ENCODE results near the gene EZR.
"Not testable (repeated sequence)": the region's sequence is repeated elsewhere in the genome, so short reads cannot be mapped to it uniquely, and the experiment has no call there.

The EZR gene

DNA sequence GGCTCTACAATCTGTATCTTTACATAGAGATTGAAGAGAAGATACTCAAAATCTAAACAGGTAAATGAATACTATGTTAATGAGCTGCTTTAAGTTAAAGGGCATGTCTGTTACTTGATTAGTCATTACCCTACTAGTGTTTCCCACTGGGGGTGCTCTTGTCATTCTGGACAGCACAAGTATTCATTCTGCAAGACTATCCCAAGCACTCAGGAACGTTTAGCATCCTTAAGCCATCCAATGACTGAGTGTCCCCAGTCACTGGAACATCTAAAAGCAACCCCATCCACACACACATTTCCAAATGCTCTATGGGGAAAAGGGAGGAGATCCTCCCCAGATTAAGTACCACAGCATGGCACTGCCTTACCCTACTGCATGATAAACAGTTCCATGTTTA, 25.7 kb downstream of the EZR start:
- peak; percentile 17 for DNase-seq

DNA sequence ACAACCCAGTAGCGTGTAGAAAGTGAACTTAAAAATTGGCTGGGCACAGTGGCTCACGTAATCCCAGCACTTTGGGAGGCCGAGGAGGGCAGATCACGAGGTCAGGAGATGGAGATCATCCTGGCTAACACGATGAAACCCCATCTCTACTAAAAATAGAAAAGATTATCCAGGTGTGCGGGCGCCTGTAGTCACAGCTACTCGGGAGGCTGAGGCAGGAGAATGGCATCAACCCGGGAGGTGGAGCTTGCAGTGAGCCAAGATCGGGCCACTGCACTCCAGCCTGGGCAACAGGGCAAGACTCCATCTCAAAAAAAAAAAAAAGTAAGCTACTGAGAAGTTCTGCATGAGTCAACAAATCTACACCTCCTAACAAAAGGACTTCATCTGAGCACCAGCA, 26.7 kb downstream of the EZR start:
- DNase-seq, result not testable (repeated sequence)

DNA sequence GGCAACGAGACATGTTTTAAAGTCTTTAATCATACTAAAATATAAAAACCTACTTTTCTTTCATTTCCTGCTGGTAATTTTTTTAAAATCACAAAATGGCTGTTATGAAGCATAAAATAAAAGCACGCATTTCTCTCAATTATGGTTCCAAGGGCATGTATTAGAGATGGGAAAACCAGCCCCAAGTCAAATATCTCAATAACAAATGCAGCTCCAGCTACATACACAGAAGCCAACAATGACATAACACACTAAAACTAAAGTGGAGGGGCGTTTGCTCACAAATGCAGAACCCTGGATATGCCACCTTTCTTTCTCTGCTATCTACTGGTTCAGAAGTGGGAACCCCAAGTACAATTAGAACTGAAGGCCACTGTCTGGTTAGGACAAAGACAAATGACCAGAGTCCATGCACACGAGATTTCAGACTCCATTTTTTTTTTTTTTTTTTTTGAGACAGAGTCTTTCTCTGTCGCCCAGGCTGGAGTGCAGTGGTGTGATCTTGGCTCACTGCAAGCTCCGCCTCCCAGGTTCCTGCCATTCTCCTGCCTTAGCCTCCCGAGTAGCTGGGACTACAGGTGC, 27.8 kb downstream of the EZR start:
- no peak for DNase-seq

DNA sequence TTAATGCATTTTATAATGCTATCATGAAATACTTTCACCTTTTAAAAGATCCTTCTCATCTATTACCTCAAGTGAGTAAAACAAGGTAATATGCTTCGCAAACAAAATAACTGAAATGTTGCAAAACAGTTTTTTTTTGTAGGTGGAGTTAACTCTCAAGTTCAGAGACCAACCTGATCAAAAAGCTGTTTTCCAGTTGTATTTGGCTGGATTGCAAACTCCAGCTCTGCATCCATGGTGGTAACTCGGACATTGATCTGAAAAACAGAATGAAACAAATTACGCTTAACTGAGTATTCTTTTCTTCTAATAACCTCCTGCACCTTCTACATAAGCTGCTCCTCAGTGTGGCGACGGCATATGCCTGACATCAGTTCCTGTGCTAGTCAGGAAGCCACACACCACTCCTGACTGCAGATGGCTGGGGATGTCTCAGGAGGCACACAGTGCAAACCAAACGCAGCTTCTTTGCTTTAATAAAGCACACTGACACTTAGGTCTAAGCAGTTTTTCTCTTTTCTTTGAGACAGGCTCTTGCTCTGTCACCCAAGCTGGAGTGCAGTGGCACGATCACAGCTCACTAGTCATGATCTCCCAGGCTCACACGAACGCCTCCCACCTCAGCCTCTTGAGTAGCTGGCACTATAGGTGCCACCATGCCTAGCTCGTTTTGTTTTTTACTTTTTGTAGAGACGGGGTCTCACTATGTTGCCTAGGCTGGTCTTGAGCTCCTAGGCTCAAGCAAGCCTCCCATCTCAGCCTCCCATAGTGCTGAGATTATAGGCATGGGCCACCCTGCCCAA, 29.9 kb downstream of the EZR start:
- DNase-seq, result no peak

- DNase-seq, result no peak
These were observed 31.8 kb downstream of the EZR start for GRCh38 chr6:158787395-158787794.

DNA sequence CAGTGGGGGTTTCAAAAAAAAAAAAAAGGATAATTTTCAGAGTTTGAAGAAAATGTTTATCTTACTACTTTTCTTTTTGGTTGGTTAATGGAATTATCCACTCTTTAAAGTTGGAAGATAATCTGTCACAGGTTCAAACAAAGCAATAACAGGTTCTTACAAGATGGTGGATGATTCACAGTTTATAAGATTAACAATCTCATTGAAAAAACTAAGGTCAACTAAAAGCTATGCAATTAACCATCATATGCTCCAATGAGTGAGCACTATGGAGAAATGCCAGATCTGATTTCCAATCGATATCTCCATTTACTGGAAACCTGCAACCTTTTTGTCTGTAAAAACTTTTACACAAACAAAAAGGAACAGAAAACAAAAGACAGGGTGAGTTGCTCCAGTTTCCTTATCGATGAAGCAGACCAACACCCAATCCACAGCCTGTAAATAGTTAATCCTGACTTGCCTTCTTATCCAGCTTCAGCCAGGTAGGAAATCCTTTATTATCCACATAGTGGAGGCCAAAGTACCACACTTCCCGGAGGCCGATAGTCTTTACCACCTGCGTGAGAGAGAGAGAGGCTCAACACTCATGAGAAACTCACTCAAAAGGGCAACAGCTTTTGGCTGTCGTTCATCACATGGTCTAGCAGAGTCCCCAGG, 32.4 kb downstream of the EZR start:
- no peak for DNase-seq

- DNase-seq, result no peak
These were observed 34.1 kb downstream of the EZR start for GRCh38 chr6:158785036-158785435.

GRCh38 chr6:158784505-158784904, 34.7 kb downstream of the EZR start:
- DNase-seq, result no peak

DNA sequence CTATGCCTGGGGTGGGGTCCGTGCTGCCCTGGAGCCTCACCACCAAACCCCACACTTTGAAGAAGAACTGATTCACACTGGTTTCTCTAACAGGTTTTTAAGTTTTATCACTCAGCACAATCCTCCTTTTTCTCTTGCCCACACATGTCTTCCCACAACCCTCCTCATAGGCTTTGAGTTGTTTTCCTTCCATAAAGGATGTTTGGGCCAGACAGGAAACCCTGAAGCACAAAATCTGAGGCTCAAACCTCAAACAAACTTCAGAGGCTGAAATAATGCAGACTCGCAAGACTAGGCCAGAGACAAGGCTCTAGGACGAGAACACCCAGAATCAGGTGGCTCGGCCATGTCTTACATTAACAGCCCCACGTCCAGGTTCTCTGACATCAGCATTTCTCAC, 35.3 kb downstream of the EZR start:
- DNase-seq, result no peak

GRCh38 chr6:158783167-158783450, 36.1 kb downstream of the EZR start:
- DNase-seq, result no peak

DNA sequence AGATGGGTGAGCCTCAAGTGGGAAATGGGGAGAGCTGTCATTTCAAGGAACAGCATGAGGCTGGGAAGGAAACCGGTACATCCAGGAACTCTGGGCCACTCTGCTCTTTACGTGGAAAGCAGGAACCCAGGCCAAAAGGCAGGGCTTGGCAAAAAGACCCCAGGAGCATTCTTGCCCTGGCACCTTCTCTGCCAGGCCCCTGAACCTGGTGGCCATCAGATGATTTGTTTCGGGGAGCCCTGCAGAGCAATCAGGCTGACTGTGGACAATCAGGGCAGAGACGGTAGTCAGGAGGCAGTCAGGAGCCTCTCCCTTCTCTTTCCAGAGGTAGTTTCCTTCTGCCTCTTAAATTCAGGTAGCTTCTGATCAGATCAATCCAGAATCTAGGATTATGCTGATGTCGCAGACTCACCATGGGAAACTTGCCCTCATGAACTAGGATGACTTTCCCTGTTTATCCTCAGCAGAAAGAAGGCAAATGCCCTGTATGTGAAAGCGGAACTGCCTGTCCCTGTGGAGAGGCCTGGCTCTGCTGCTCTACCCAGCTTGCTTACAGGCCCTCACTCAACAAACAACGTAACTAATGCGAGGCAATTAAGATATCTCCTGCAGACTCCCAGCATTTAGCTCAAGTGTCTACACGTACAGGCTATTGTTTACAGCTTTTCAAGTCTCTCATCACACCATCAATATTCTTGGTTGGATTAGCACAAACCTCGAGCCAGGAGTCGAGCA, 36.6 kb downstream of the EZR start:
- no peak for DNase-seq

DNA sequence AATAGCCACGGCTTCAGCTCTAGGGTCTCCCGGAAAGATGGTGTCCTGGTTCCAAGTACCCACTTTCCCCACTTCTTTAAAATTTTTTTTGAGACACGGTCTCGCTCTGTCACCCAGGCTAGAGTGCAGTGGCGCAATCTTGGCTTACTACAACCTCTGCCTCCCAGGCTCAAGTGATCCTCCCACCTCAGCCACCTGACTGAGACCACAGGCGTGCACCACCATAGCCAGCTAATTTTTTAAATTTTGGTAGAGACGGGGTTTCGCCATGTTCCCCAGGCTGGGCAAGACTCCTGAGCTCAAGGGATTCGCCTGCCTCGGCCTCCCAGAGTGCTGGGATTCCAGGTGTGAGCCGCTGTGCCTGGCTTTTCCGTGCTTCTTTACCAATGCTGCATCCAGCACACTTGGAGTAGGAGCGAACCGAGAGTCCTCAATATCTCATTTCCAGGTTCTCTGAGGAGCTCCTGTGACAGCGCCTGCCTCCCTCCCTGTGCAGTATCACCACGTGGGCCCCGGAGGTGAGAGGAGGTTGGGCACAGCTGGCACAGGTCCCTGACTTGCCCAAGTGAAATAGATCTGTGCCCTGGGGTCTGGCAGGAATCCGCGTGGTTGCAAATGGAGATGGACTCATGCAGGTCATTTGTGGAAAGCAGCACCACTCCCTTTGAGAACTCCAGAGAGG, 37.3 kb downstream of the EZR start:
- no peak for DNase-seq

DNA sequence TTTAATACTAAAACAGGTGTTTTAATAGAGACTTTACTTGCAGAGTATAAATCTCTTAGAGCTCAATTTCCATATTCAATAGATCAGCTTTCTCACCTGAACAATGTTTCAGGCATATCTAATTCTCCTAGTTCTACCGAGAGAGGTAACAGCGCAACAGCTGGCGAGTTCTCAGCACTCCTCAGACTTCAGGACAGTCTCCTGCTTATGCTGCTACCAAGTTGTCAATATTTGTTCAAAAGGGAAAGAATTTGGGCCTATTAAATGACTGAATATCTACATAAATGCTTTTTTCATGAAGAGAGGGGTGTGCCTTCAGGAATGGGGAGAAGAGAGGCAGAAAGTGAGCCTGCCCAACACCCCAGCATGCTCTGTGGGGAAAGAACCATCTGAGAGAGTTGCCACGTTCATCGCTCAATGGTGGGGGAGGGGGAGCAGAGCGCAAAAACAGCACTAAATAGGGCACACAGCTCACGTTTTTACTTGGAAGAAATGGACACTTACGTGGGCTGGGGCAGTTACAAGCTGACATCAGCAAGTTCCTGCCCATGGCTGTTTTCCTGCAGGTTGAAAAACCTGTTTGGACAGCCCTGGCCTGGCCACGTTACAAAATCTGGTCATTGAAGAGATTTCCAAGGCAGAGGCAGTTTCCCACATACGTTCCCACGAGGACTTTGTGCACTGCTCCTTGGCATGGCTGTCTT, 38.0 kb downstream of the EZR start:
- DNase-seq, result no peak

- no peak for DNase-seq
These were observed 38.8 kb downstream of the EZR start for GRCh38 chr6:158780246-158780884.

GRCh38 chr6:158778005-158778527, 41.1 kb downstream of the EZR start:
- DNase-seq, result no peak

GRCh38 chr6:158777510-158777909, 41.7 kb downstream of the EZR start:
- DNase-seq, result no peak

DNA sequence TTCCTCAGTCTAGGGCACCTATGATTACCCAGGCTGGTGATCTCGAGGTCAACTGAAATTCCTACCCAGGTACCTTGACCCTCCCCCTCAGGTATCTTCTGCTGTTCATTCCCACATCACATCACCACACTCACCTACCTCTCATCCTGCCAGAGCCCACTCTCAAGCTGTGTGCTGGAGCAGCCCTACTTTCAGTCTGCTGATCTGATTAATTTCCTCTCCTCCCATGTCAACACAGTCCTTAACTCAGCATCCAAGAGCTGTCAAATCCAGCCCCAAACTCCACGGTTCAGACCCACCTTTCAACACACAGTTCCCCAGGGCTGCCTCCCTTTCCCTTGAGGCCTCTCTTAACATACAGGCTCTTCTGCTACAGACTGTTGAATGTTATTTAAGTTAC, 42.4 kb downstream of the EZR start:
- no peak for DNase-seq

DNA sequence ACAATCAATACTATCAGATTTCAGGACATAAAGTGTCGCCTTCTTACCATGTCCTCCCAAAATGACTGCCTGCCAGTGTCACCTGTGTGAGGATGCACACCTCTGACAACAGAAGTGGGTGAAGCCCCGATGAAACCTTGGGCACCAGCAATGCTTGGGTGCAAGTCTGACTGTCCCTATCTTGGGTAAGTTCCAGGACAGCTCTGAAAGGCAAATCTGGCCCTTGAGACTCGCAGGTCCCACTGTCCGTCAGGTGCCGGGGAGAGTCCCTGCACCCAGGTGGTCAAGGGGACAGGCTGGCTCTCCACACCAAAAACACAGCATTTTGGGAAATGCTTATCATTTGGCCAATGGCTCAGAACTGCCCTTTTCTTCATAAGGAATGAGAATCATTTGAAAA, 43.3 kb downstream of the EZR start:
- DNase-seq, result no peak

- DNase-seq, result no peak
These were observed 44.3 kb downstream of the EZR start for GRCh38 chr6:158774717-158775449.

DNA sequence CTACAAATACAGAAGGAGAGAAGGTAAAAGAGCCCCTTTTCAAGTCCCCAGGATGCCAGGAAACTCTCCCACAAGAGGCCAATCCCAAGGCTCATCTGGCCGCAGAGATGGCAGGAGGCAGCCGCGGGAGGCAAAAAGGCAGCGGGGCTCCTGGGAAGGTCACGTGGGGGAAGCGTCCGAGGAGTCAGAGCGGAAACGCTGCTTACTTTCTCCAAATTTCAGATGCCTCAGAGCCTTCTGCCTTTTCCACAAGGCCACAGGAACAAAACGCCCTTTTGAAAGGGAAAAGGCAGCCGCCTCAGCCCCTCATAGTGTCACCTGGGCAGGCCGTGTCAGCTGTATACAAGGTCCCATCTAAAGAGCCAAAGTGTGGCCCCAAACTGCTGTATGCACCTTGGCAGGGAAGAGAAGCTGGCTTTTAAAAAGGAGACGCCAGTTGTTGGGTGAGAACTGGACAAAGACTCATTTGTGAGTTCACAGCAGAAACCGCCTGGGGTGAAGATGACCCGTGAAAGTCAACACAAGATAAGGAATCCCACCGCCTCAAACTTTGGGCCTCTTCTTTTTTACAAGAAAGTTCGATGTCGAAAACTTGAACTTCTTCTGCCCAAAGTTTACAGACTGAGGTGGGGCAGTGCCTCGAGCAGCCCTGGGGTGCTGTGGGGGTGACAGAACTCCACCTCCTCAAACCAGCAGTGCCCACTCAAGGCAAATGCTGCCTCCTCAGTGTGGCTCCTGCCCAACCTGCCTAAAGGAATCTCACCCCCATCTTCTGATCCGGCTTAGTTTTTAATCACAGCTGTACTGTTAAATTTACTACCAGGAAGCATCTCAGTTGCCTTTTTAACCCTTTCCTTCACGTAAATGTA, 45.4 kb downstream of the EZR start:
- no peak for DNase-seq
